ENCODE measurements around the gene SOX8.
"Not testable (repeated sequence)": the region's sequence is repeated elsewhere in the genome, so short reads cannot be mapped to it uniquely, and the experiment has no call there.

The SOX8 gene

GRCh38 chr16:1009358-1010150 lies 28.0 kb downstream of the SOX8 start:
- no peak for DNase-seq

GRCh38 chr16:1010251-1010650 lies 28.7 kb downstream of the SOX8 start:
- DNase-seq, result no peak

DNA sequence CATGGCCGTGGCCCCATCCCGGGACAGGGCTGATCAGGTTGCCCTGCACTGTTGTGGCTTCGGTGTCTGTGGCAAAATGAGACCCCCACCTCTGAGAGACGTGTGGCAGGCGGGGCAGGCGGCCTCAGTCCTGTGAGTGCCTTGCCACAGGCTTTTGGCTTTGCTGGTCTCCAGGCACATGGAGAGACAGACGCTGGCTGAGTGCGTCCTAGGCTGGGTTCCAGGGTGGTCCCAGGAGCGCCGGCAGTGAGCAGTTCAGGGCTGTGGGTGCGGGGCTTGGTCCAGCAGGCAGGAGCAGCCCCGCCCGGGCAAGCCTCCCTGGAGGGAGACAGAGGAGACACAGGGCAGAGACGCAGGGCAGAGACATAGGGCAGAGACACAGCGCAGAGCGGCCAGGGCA lies 29.2 kb downstream of the SOX8 start:
- no peak for DNase-seq

GRCh38 chr16:1011316-1012082 lies 29.9 kb downstream of the SOX8 start:
- DNase-seq, result no peak

DNA sequence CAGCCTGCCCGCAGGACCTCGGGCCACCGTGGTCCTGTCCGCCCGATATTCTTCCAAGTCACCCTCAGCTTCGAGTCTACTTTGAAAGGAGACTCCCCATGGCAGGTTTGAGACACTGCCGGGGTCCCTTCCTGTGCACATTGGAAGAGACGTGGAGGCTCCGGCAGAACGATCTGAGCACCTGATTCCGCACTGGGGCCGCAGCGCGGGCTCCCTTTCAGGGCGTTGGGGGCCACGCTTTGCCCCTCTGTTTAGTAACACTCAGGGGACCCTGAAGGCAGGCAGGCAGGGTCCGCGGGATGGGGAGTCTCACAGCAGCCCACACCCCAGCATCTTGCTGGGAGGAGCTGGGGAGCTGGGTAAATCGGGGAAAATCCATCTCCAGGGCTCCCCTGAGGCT lies 30.6 kb downstream of the SOX8 start:
- DNase-seq, result no peak

GRCh38 chr16:1012722-1013592 lies 31.4 kb downstream of the SOX8 start:
- no peak for DNase-seq

- no peak for DNase-seq
Measured at GRCh38 chr16:1013593-1013900, 32.0 kb downstream of the SOX8 start.

DNA sequence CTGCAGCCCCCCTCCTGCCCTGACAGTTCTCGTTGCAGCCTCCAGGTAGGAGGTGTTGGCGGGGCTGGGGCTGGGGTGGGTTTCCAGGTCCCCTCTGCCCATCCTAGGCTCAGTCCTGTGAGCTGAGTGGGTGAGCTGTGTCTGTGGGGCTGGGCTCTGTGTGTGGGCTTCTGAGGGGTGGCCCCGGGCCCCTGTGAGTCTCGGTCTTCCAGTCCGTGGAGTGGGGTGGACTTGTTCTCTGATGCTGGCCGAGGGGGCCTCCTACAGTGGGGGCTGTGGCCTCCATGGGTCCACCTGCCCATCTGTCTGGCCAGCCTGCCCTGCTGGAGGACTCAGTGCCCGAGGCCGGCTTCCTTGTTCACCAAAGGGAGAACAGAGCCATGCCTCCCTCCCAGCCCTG lies 32.7 kb downstream of the SOX8 start:
- DNase-seq, result no peak

DNA sequence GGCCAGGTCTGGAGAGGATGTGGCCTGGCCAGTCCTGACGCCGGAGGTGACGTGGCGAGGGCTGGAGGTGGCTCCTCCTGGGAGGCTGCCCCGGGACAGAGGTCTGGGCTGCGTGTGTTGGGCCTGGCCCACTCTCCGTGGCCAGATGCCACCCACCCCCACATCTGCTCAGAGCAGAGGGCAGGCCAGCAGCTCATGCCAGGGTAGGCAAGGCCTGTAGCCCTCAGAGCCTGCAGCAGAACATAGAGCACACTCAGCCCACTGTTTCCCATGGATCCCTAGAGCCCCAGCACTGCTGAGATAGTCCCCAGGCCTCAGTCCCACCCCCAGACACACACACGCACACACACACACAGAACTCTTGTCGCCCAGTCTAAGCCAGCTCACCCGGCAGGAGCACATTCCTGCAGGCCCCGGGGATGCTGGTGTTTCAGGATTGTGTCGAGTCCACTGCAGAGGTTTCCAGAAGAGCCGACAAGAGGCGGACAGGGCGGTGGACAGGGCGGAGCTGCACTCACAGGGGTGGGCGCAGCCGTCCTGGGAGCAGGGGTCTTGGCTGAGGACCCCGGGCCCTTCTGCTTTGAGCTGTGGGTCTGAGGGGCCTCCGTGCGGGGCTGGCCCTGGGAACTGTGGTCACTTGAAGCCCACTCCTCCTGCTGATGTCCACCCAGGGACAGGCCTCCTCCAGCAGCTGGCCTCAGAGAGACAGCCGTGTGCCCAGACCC lies 33.4 kb downstream of the SOX8 start:
- no peak for DNase-seq

DNA sequence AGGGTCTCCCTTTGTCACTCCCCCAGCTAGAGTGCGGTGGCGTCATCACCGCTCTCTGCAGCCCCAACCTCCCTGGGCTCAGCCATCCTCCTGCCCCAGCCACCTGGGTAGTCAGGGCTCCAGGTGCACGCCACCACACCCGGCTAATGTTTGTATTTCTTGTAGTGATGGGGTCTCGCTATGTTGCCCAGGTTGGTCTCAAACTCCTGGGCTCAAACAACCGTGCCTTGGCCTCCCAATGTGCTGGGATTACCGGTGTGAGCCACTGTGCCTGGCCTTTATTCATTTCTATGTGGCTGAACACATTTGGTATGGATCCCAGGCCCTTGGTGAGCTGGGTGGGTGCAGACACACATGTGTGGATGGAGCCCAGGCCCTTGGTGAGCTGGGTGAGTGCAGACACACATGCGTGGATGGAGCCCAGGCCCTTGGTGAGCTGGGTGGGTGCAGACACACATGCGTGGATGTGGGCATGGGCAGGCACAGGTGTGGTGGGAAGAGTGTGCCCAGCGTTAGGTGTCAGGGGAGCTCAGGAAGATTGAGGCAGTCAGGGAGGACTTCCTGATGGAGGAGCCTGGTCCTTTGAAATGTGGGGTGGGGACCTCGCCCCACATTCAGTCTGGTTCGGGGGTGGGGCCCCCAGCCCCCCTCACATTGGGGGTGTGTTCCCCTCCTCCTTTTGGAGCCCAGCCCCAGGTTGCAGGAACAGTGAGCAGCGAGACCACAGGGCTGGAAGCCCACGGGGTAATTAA lies 37.1 kb downstream of the SOX8 start:
- DNase-seq, result no peak

- peak; percentile 60 for DNase-seq
Measured at GRCh38 chr16:1019231-1020090, 37.9 kb downstream of the SOX8 start.

GRCh38 chr16:1020091-1020399 lies 38.5 kb downstream of the SOX8 start:
- DNase-seq, result no peak

DNA sequence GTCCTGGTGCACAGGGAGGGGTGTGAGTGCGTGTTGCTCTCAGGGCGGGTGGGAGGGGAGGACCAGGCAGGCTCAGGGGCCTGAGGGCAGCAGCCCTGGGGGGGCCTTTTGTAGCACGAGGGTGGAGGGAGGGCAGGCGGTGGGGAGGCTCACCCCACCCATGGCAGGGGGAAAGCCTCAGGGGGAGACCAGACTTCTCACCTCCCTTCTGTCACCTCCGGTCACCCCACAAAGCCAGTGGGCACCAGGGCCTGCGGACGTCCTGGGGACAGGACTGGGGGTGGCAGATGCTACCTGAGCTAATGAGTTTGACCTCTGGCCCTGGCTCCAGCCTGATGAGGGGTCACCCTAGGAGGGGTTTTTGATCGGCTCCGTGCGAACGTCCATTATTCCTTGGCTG lies 39.0 kb downstream of the SOX8 start:
- no peak for DNase-seq

DNA sequence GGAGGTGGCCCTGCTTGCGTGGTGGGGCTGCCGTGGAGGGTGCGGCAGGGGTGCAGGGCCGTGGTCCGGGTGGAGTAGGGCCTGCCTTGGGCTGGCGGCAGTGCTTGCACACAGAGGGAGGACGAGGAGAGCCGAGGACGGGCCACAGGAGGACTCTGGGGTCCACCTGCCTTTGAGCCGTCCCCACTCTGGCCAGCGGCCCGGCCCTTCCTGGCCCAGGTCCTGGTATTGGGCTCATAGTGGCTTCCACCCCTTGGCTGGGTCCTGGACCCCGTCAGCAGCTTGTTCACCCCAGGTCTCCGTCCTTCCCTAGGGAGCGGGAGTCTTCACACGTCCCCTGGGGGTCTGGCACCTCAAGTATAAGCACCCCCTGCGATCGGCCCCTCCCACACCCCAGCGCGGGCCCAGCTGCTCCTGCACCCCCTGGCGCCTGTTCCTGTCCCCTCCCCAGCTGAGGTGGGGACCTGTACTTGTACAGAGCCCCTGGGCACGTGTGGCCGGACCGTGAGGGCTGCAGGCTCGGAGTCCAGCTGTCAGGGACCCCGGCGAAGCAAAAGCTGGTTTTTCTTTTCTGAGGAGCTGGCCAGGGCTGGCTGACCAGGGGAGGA lies 40.1 kb downstream of the SOX8 start:
- DNase-seq, result no peak

DNA sequence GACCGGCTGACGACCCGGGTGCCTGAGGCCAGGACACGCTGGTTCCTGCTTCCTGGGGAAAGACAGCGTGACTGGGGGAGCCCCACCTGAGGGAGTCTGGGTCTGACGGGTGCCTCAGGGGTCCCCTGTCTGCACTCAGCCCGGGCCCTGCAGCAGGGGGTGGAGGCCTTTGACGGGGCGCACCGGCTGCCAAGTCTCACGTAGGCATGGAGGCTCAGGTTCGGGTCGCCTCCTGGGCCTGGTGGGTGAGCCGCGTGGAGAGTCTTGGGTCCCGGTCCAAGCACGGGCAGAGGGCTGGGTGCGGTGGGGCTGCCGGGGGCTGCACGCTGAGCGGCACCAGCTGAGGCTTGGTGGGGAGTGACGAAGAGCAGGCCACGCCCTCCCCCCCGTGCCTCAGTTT lies 40.9 kb downstream of the SOX8 start:
- no peak for DNase-seq

GRCh38 chr16:1024138-1024537 lies 42.6 kb downstream of the SOX8 start:
- no peak for DNase-seq

- DNase-seq, result not testable (repeated sequence)
Measured at GRCh38 chr16:1025183-1025809, 43.7 kb downstream of the SOX8 start.

- no peak for DNase-seq
Measured at GRCh38 chr16:1026057-1026783, 44.6 kb downstream of the SOX8 start.

GRCh38 chr16:1026784-1027500 lies 45.4 kb downstream of the SOX8 start:
- DNase-seq, result no peak
